T-helper 2 cell treated with Interferon-gamma antibody and Interleukin-4, amounts not matched to agents 5 μg/mL and 100 μg/mL, for 36 hours (primary cell): ENCODE data around the gene TBC1D16.
"Not testable (repeated sequence)": the region's sequence is repeated elsewhere in the genome, so short reads cannot be mapped to it uniquely, and the experiment has no call there.

Source experiments
- DNase-seq: peaks from one replicate; pipeline ENCODE4 v3.0.0; 2021; ENCODE audit warnings: low spot score
- H3K27ac Mint-ChIP-seq: one replicate; pipeline ENCODE4 v1.8.0; 2021; ENCODE audit warnings: mild to moderate bottlenecking, mixed read lengths
- H3K27me3 Mint-ChIP-seq: one replicate; pipeline ENCODE4 v1.8.0; 2021; ENCODE audit warnings: low read depth, mixed read lengths
- H3K36me3 Mint-ChIP-seq: one replicate; pipeline ENCODE4 v1.8.0; 2021; ENCODE audit warnings: low read depth, mixed read lengths
- H3K4me1 Mint-ChIP-seq: one replicate; pipeline ENCODE4 v1.8.0; 2021; ENCODE audit warnings: low read depth, mixed read lengths
- H3K4me3 Mint-ChIP-seq: one replicate; pipeline ENCODE4 v1.8.0; 2022; ENCODE audit warnings: mild to moderate bottlenecking, moderate library complexity, mixed read lengths
- H3K9me3 Mint-ChIP-seq: one replicate; pipeline ENCODE4 v1.8.0; 2021; ENCODE audit warnings: mixed read lengths

TBC1D16 gene

GRCh38 chr17:80064696-80065095 lies 29.0 kb upstream of the TBC1D16 start:
- Mint-ChIP-seq H3K9me3 (no peaks in the 10 kb centered on the region), H3K27me3 (no peaks in the 10 kb centered on the region), H3K27ac (no peak overlapping the region), H3K4me3 (no peak overlapping the region), H3K36me3 (no peaks in the 10 kb centered on the region), H3K4me1 (no peaks in the 10 kb centered on the region)
- DNase-seq: no peak

GRCh38 chr17:80063830-80064585 lies 28.3 kb upstream of the TBC1D16 start:
- Mint-ChIP-seq H3K27ac (no peak overlapping the region), H3K4me3 (no peak overlapping the region), H3K9me3 (no peaks in the 10 kb centered on the region), H3K36me3 (no peaks in the 10 kb centered on the region), H3K4me1 (no peaks in the 10 kb centered on the region), H3K27me3 (no peaks in the 10 kb centered on the region)
- no peak for DNase-seq

GRCh38 chr17:80061421-80061820 lies 25.7 kb upstream of the TBC1D16 start:
- Mint-ChIP-seq H3K27me3 (no peaks in the 10 kb centered on the region), H3K36me3 (no peaks in the 10 kb centered on the region), H3K27ac (no peak overlapping the region), H3K9me3 (no peaks in the 10 kb centered on the region), H3K4me3 (no peak overlapping the region), H3K4me1 (no peaks in the 10 kb centered on the region)
- DNase-seq: no peak

- H3K27me3 Mint-ChIP-seq: no peaks in the 10 kb centered on the region
- no peak for DNase-seq
Measured at GRCh38 chr17:80060644-80061043, 25.0 kb upstream of the TBC1D16 start.

GRCh38 chr17:80058311-80058955 lies 22.8 kb upstream of the TBC1D16 start:
- no peak overlapping the region for H3K4me3 Mint-ChIP-seq
- no peaks in the 10 kb centered on the region for H3K27me3 Mint-ChIP-seq
- no peak for DNase-seq
- H3K9me3 Mint-ChIP-seq: no peaks in the 10 kb centered on the region
- H3K4me1 Mint-ChIP-seq: no peaks in the 10 kb centered on the region
- no peaks in the 10 kb centered on the region for H3K36me3 Mint-ChIP-seq
- H3K27ac Mint-ChIP-seq: no peak overlapping the region

More at GRCh38 chr17:80060644-80061043, 25.0 kb upstream of the TBC1D16 start:
- Mint-ChIP-seq H3K4me3 (no peak overlapping the region), H3K36me3 (no peaks in the 10 kb centered on the region), H3K4me1 (no peaks in the 10 kb centered on the region), H3K9me3 (no peaks in the 10 kb centered on the region), H3K27ac (no peak overlapping the region)

- no peak for DNase-seq
- Mint-ChIP-seq H3K27ac (no peak overlapping the region), H3K4me1 (no peaks in the 10 kb centered on the region), H3K4me3 (no peak overlapping the region), H3K27me3 (no peaks in the 10 kb centered on the region), H3K9me3 (no peaks in the 10 kb centered on the region), H3K36me3 (no peaks in the 10 kb centered on the region)
Measured at GRCh38 chr17:80055597-80055996, 19.9 kb upstream of the TBC1D16 start.

- H3K27ac Mint-ChIP-seq: no peak overlapping the region
- H3K4me3 Mint-ChIP-seq: no peak overlapping the region
- no peaks in the 10 kb centered on the region for H3K4me1 Mint-ChIP-seq
- no peaks in the 10 kb centered on the region for H3K36me3 Mint-ChIP-seq
- H3K9me3 Mint-ChIP-seq: no peaks in the 10 kb centered on the region
- no peak for DNase-seq
- H3K27me3 Mint-ChIP-seq: no peaks in the 10 kb centered on the region
Measured at GRCh38 chr17:80053102-80053501, 17.4 kb upstream of the TBC1D16 start.

GRCh38 chr17:80051681-80052080 lies 16.0 kb upstream of the TBC1D16 start:
- Mint-ChIP-seq H3K4me1 (no peaks in the 10 kb centered on the region), H3K27ac (no peak overlapping the region), H3K4me3 (no peak overlapping the region), H3K27me3 (no peaks in the 10 kb centered on the region), H3K36me3 (no peaks in the 10 kb centered on the region), H3K9me3 (no peaks in the 10 kb centered on the region)
- no peak for DNase-seq

- Mint-ChIP-seq H3K27ac (no peak overlapping the region), H3K9me3 (no peaks in the 10 kb centered on the region), H3K36me3 (no peaks in the 10 kb centered on the region), H3K27me3 (no peaks in the 10 kb centered on the region), H3K4me1 (no peaks in the 10 kb centered on the region), H3K4me3 (no peak overlapping the region)
- no peak for DNase-seq
Measured at GRCh38 chr17:80050706-80051105, 15.0 kb upstream of the TBC1D16 start.

GRCh38 chr17:80049986-80050385 lies 14.3 kb upstream of the TBC1D16 start:
- H3K4me3 Mint-ChIP-seq: no peak overlapping the region
- H3K27ac Mint-ChIP-seq: no peak overlapping the region
- no peaks in the 10 kb centered on the region for H3K36me3 Mint-ChIP-seq
- H3K4me1 Mint-ChIP-seq: no peaks in the 10 kb centered on the region
- DNase-seq: no peak
- H3K9me3 Mint-ChIP-seq: no peaks in the 10 kb centered on the region
- no peaks in the 10 kb centered on the region for H3K27me3 Mint-ChIP-seq

- Mint-ChIP-seq H3K9me3 (peaks cover 3% of the 10 kb centered on the region), H3K4me3 (no peak overlapping the region), H3K27ac (no peak overlapping the region), H3K27me3 (no peaks in the 10 kb centered on the region), H3K36me3 (no peaks in the 10 kb centered on the region), H3K4me1 (no peaks in the 10 kb centered on the region)
- DNase-seq: no peak
Measured at GRCh38 chr17:80047176-80047575, 11.5 kb upstream of the TBC1D16 start.

- H3K9me3 Mint-ChIP-seq, H3K36me3 Mint-ChIP-seq, H3K4me1 Mint-ChIP-seq, DNase-seq, H3K4me3 Mint-ChIP-seq, H3K27ac Mint-ChIP-seq, H3K27me3 Mint-ChIP-seq: not testable (repeated sequence)
Measured at GRCh38 chr17:80046709-80047108, 11.0 kb upstream of the TBC1D16 start.

- H3K27ac Mint-ChIP-seq: no peak overlapping the region
- no peaks in the 10 kb centered on the region for H3K4me1 Mint-ChIP-seq
- no peak for DNase-seq
- no peaks in the 10 kb centered on the region for H3K27me3 Mint-ChIP-seq
- H3K9me3 Mint-ChIP-seq: peaks cover 3% of the 10 kb centered on the region
- no peaks in the 10 kb centered on the region for H3K36me3 Mint-ChIP-seq
- no peak overlapping the region for H3K4me3 Mint-ChIP-seq
Measured at GRCh38 chr17:80045703-80046102, 10.0 kb upstream of the TBC1D16 start.

GRCh38 chr17:80043963-80044362 lies 8.3 kb upstream of the TBC1D16 start:
- no peaks in the 10 kb centered on the region for H3K4me1 Mint-ChIP-seq
- DNase-seq: no peak
- H3K36me3 Mint-ChIP-seq: no peaks in the 10 kb centered on the region
- H3K4me3 Mint-ChIP-seq: no peak overlapping the region
- no peak overlapping the region for H3K27ac Mint-ChIP-seq
- H3K27me3 Mint-ChIP-seq: peaks cover 6% of the 10 kb centered on the region
- peaks cover 3% of the 10 kb centered on the region for H3K9me3 Mint-ChIP-seq
